Kidney glomerular epithelial cell (primary cell): ENCODE results near the gene BMX.

Experiments used
- DNase-seq: peaks from one replicate; lab custom pipeline; 2025; lab: John Stamatoyannopoulos, UW

BMX gene

GRCh38 chrX:15507005-15507404 is 6.4 kb downstream of the BMX start:
- no peak for DNase-seq

- no peak for DNase-seq
Measured at GRCh38 chrX:15509845-15510244, 9.2 kb downstream of the BMX start.

- DNase-seq, result no peak
Measured at GRCh38 chrX:15511563-15511962, 11.0 kb downstream of the BMX start.

DNA sequence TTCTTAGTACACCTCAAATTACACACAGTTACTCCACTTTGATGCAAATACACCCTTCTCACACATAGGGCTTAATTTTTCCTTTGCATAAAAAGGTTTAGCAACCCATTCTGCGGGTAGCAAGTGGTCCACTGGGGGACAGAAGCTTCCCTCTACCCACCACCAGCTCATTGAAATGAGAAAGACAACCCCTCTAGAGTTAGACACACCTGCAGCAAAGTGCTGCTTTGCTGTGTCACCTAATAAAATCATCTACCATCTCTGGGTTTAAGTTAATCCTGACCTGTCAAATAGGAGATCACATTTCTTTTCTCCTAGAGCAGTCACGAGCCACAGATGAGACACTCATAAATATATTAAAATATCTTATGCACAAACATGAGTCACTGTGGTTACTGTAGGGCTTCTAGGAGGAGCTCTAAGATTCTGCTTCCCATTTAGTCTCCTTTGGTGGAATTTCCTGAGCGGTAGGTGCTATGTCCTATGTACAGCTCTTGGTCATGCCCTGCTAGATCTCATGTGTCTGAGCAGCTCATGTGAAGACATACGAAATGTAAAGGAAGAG is 11.9 kb downstream of the BMX start:
- DNase-seq, result no peak

DNA sequence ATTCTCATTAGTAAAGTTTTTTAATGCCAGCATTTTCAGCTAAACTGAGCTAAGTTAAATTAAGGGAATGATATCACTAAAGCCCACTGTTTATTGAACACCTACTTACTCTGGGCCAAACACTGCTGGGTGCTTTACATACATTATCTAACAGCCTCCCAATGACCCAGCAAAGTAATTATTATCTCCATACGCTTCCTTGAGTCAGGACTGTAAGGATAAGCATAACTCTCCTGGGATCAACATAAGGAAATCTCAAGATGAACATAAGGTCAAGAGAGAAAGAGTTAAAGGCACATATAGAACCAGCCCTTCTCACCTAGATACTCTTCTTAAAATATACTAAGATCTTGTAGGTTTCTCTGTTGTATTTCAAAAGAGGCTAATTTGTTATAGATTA is 13.7 kb downstream of the BMX start:
- no peak for DNase-seq

- DNase-seq, result no peak
Measured at GRCh38 chrX:15515931-15516330, 15.3 kb downstream of the BMX start.

- no peak for DNase-seq
Measured at GRCh38 chrX:15522464-15522863, 21.9 kb downstream of the BMX start.

DNA sequence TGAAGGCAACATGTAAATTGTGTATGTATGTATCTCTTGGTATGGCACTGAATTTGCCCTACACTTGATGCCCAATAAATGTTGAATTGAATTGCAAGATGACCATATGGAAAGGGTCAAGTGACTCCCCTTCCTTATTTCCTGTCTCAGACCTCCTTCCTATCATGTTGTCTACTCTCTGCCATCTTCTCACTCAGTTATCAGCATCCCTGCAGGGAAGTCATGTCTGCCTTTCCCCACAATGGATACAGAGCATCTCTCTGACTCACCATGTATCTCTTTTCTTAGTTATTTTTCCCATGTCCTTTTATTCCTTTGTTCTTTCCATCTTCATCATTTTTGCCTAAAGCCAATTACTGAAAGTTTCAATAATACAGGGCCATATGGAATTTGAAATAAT is 22.5 kb downstream of the BMX start:
- DNase-seq, result no peak

- no peak for DNase-seq
Measured at GRCh38 chrX:15524417-15524816, 23.8 kb downstream of the BMX start.

DNA sequence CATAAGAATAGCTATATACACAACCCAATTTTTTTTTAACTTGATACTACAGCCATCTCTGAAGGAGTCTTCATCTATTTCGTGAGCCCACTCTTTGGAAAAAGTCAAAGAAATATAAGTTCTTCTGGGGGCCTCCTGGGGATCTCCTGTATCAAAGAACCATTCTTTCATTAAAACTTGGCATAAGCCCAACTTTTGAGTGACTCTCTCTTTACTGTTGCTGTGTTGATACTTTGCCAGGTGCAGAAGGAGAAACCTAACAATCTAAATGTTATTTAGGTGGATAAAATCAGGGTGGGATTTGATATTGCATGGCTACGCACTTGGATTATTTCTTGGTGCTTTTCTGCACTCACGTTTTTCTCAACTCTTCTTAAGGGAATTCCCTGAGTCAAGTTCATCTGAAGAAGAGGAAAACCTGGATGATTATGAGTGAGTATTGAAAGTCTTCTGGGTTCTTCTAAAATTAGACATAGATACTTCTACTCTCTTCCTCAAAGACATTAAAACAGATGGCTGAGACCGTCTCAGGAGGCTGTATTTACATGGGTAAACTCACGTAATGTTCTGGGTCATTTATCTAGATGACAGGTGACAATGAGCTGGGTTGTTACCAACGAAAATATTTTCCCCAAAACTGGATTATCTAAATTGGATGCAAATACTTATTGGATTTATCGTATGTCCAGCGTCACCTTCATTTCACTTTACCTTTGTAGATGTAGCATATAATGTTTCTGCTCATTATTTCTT is 25.2 kb downstream of the BMX start:
- DNase-seq, result no peak

DNA sequence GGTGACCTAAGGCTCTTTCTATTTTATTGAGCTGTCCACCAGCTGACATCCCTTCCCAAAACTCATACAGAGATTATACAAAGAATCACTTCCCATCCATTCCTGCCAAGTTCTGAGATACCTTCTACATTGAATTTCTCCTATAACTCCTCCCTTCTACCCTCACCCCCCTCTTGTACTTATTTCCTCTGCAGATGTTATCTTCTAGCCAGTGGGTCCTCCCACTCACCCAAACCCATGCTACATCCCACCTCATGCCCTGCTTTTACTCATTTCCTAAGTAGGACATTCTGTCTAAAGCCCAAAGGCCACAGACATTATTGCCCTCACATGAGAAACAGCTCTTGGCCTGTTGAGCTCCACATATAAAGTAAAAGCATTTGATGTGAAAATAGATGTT is 28.6 kb downstream of the BMX start:
- DNase-seq, result no peak

GRCh38 chrX:15530318-15530717 is 29.7 kb downstream of the BMX start:
- DNase-seq, result no peak

- no peak for DNase-seq
Measured at GRCh38 chrX:15546745-15547144, 46.1 kb downstream of the BMX start.

DNA sequence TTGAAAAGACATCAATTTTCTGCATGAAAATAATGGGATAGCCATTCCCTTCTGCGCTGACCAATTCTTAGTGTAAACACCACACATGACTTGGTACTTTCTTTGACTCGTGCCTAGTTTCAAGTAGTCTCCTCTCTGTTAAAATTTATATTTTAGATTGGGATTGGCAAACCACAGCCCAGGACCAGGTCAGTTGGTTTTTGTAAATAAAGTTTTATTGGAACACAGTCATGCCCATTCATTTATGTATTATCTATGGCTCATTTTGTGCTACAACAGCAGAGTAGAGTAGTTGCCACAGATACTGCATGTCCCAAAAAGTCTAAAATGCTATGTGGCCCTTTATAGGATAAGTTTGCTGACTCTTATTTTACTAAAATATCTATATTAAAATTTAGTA is 46.7 kb downstream of the BMX start:
- DNase-seq, result no peak

- no peak for DNase-seq
Measured at GRCh38 chrX:15549189-15550012, 48.8 kb downstream of the BMX start.

DNA sequence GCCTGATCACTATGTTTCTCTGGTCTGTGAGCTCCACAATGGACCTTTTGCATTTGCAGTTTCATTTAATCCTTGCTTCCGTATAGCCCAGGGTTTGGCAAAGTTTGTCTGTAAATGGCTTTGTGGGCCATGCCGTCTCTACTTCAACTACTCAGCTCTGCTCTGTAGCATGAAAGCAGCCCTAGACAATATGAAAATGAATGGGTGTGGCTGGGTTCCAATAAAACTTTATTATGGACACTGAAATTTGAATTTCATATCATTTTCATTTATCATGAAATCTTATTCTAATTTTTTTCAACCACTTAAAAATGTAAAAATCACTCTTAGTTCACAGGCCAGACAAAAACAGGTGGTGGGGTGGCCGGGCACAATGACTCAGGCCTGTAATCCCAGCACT is 58.6 kb downstream of the BMX start:
- DNase-seq, result no peak

DNA sequence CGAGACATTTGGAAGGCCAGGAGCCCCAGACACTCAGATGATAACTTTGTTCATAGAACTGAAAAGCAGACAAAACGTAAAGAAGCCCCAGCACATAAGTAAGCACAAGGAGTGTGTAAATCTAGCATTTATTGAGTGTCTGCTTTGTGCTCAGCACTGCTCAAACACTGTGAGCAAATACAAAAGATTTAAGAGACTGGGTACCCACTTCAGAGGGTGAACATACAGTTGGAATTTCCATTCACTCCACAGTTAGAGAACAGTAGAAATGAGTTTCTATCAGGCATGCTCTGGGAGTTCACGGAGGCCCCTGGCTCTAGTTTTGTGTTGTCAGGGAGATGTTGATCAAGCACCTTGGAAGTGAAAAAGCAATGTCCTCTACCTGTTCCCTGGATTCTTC is 60.3 kb downstream of the BMX start:
- no peak for DNase-seq

- no peak for DNase-seq
Measured at GRCh38 chrX:15563056-15563455, 62.4 kb downstream of the BMX start.

- DNase-seq, result no peak
Measured at GRCh38 chrX:15564981-15565579, 64.5 kb downstream of the BMX start.

DNA sequence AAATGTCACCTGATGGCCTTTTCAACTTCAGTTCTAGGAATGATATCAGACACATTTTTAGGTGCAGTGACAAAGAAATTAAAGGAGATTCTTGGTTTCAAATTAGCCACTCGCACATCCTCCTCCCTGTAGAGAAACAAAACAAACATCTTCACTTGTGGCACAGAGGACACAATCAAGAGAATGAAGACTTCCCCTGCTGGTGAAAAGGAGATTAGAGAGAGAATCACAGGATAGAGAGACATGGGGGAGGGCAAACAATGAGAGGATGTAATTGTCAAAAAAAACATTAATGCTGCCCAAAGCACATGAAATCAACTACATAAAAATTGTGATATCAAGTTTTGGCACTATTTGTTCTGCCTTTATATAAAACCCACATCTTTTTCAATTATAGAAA is 65.6 kb downstream of the BMX start:
- DNase-seq, result no peak

DNA sequence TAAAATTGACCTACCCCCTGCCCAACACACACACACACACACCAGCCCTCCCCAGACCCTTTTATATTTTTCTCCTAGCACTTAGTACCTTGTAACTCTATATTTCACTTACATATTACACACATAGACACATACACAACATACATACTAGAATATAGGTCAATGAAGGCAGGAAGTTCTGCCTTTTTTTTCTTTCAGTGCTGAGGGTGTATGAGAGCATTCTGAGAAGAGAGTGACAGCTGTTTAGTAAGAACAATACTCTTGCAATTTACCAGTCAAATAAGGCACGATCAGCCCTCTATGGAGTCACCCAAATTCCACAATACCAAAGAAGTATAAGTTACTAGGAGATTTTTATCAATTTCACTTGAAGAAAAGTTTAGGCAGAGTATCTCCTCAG is 66.7 kb downstream of the BMX start:
- DNase-seq, result no peak

GRCh38 chrX:15567886-15568616 is 67.4 kb downstream of the BMX start:
- DNase-seq, result no peak
